ENCODE measurements around the gene ASRGL1. TPM values are rescaled to one million over a fixed set of nuclear protein-coding genes. Genes with fewer than 3 reads are reported as not detected.

Gene ASRGL1
- total RNA-seq, 1 experiment from 2014 or later, result 37.7 TPM

GRCh38 chr11:62423012-62423411 lies 85.8 kb downstream of the ASRGL1 start:
- Histone ChIP-seq H3K4me1 (ENCODE audit: insufficient read depth, low read length, poor library complexity, severe bottlenecking) (peaks cover 19% of the 10 kb centered on the region), H3K27me3 (replicated peaks; ENCODE audit: insufficient read depth, low read depth, low read length, poor library complexity) (no peaks in the 10 kb centered on the region), H3K4me3 (ENCODE audit: low read depth, low read length, poor library complexity, severe bottlenecking) (no peak overlapping the region), H3K9me3 (ENCODE audit: low read depth, low read length, poor library complexity, severe bottlenecking) (no peaks in the 10 kb centered on the region), H3K36me3 (ENCODE audit: insufficient read depth, low read length, poor library complexity, severe bottlenecking) (no peaks in the 10 kb centered on the region), H3K27ac (ENCODE audit: low read depth, low read length, poor library complexity, severe bottlenecking) (no peak overlapping the region)
- intact Hi-C loops (cut with micrococcal nuclease; ENCODE audit: unreplicated experiment), result loop anchor here (5.0 kb wide), 1 partner anchor 139 kb away; no protein-coding TSS in a partner anchor
- DNase-seq (ENCODE audit: low spot score), result no peak
- no peak for TF ChIP-seq EZH2 (IDR thresholded peaks at IDR 0.05; ENCODE audit: borderline replicate concordance, low read depth, low read length, poor library complexity, severe bottlenecking)
- TF ChIP-seq, protein P1, sequence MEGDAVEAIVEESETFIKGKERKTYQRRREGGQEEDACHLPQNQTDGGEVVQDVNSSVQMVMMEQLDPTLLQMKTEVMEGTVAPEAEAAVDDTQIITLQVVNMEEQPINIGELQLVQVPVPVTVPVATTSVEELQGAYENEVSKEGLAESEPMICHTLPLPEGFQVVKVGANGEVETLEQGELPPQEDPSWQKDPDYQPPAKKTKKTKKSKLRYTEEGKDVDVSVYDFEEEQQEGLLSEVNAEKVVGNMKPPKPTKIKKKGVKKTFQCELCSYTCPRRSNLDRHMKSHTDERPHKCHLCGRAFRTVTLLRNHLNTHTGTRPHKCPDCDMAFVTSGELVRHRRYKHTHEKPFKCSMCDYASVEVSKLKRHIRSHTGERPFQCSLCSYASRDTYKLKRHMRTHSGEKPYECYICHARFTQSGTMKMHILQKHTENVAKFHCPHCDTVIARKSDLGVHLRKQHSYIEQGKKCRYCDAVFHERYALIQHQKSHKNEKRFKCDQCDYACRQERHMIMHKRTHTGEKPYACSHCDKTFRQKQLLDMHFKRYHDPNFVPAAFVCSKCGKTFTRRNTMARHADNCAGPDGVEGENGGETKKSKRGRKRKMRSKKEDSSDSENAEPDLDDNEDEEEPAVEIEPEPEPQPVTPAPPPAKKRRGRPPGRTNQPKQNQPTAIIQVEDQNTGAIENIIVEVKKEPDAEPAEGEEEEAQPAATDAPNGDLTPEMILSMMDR (conservative IDR thresholded peaks at IDR 0.05; ENCODE audit: low read depth, low read length), result no peak
- ChIA-PET CTCF (interaction anchor here (0.5 to 1.5 kb wide), 2 partner anchors 15 to 120 kb away, joined by 4 read pairs; no protein-coding TSS in a partner anchor), POLR2A (ENCODE audit: low non-redundant PET) (no interaction called here)
- no TSS peak for BruUV-seq (replicated peaks)

DNA sequence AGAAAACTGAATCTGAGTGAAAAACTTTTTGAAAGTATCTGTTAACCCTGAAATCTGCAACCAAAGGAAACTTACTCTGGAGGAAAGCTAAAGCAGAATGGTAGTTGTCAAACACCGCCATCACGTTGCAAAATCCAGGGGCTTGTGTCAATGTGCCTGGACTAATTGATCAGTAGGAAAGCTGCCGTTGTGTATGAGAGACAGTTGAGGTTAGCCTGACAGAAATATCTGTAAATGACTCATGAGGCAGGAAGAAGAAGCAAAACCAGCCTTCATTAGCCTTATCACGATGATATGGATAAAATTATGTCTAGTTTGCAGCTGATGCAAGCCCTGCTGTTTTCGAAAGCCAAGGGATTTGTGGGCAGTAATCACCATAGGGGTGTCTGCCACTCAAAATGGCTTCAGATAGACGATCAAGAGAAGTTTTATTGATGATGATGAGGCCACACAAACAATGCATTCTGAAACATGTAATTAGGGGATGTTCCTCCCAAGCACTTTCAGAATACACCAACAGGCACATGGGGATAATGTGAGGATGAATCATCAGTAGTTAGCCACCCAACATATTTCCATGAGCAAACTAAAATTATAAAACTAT lies 90.5 kb downstream of the ASRGL1 start:
- H3K4me1 ChIP-seq (ENCODE audit: insufficient read depth, low read length, poor library complexity, severe bottlenecking), result no peaks in the 10 kb centered on the region
- H3K27ac ChIP-seq (ENCODE audit: low read depth, low read length, poor library complexity, severe bottlenecking), result no peak overlapping the region
- H3K36me3 ChIP-seq (ENCODE audit: insufficient read depth, low read length, poor library complexity, severe bottlenecking), result no peaks in the 10 kb centered on the region
- H3K27me3 ChIP-seq (replicated peaks; ENCODE audit: insufficient read depth, low read depth, low read length, poor library complexity), result no peaks in the 10 kb centered on the region
- intact Hi-C loops (cut with micrococcal nuclease; ENCODE audit: unreplicated experiment), result no loop called here
- ChIA-PET CTCF (no interaction called here), POLR2A (ENCODE audit: low non-redundant PET) (no interaction called here)
- H3K4me3 ChIP-seq (ENCODE audit: low read depth, low read length, poor library complexity, severe bottlenecking), result no peak overlapping the region
- no TSS peak for BruUV-seq (replicated peaks)
- H3K9me3 ChIP-seq (ENCODE audit: low read depth, low read length, poor library complexity, severe bottlenecking), result no peaks in the 10 kb centered on the region
- TF ChIP-seq, protein P1 (conservative IDR thresholded peaks at IDR 0.05; ENCODE audit: low read depth, low read length), result no peak
- no peak for TF ChIP-seq EZH2 (IDR thresholded peaks at IDR 0.05; ENCODE audit: borderline replicate concordance, low read depth, low read length, poor library complexity, severe bottlenecking)
- no peak for DNase-seq (ENCODE audit: low spot score)

DNA sequence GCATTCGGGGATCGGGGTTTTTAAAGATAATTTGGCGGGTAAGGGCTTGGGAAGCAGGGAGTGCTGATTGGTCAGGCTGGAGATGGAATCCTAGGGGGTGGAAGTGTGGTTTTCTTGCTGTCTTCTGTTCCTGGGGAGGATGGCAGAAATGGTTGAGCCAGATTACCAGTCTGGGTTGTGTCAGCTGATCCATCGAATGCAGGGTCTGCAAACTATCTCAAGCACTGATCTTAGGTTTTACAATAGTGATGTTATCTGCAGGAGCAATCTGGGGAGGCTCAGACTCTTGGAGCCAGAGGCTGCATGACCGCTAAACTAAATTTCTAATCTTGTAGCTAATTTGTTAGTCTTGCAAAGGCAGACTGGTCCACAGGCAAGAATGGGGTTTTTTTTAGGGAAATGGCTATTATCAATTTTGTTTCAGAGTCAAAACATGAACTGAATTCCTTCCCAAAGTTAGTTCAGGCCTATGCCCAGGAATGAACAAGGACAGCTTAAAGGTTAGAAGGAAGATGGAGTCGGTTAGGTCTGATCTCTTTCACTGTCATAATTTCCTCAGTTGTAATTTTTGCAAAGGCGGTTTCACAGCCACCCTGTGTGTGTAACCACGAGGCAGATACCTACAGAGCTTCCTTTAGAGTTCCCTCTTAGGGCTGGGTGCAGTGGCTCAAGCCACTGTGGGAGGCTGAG lies 91.8 kb downstream of the ASRGL1 start:
- Histone ChIP-seq H3K9me3 (ENCODE audit: low read depth, low read length, poor library complexity, severe bottlenecking) (no peaks in the 10 kb centered on the region), H3K27ac (ENCODE audit: low read depth, low read length, poor library complexity, severe bottlenecking) (no peak overlapping the region), H3K36me3 (ENCODE audit: insufficient read depth, low read length, poor library complexity, severe bottlenecking) (no peaks in the 10 kb centered on the region), H3K4me1 (ENCODE audit: insufficient read depth, low read length, poor library complexity, severe bottlenecking) (no peaks in the 10 kb centered on the region), H3K4me3 (ENCODE audit: low read depth, low read length, poor library complexity, severe bottlenecking) (no peak overlapping the region), H3K27me3 (replicated peaks; ENCODE audit: insufficient read depth, low read depth, low read length, poor library complexity) (no peaks in the 10 kb centered on the region)
- TF ChIP-seq EZH2 (IDR thresholded peaks at IDR 0.05; ENCODE audit: borderline replicate concordance, low read depth, low read length, poor library complexity, severe bottlenecking), result no peak
- TF ChIP-seq, protein P1 (conservative IDR thresholded peaks at IDR 0.05; ENCODE audit: low read depth, low read length), result no peak
- CTCF ChIA-PET, result interaction anchor here (0.7 kb wide), 1 partner anchor 114 kb away, joined by 4 read pairs; no protein-coding TSS in a partner anchor
- BruUV-seq (replicated peaks), result no TSS peak
- DNase-seq (ENCODE audit: low spot score), result no peak
- intact Hi-C loops (cut with micrococcal nuclease; ENCODE audit: unreplicated experiment), result no loop called here
- POLR2A ChIA-PET (ENCODE audit: low non-redundant PET), result no interaction called here
